Hepatocyte (in vitro differentiated cells): ENCODE results near the gene TCL1A. TPM values are rescaled to one million over a fixed set of nuclear protein-coding genes. Genes with fewer than 3 reads are reported as not detected.
A peak's percentile ranks its signal among the peaks of the same experiment; 100 is the strongest.

Experiments
- DNase-seq: peaks from one replicate; pipeline ENCODE4 v3.0.0-alpha.2; 2016; ENCODE audit warnings: low spot score
- H2AFZ ChIP-seq: fragments of 200-600 bp; sonication (generic); 2 replicates; pipeline ENCODE4 v1.6.0; 2016; ENCODE audit warnings: antibody characterized with exemption, mild to moderate bottlenecking
- H3K27ac ChIP-seq: fragments of 200-600 bp; sonication (generic); 2 replicates; pipeline ENCODE4 v1.5.1; 2016; ENCODE audit warnings: mild to moderate bottlenecking
- H3K27me3 ChIP-seq: fragments of 200-600 bp; sonication (generic); 2 replicates; pipeline ENCODE4 v1.6.1; 2016
- H3K36me3 ChIP-seq: fragments of 200-600 bp; sonication (generic); replicated peaks from 2 replicates; pipeline ENCODE4 v1.5.1; 2016; ENCODE audit warnings: low read depth; ENCODE audit not compliant: insufficient read depth
- H3K4me1 ChIP-seq: fragments of 200-600 bp; sonication (generic); 2 replicates; pipeline ENCODE4 v1.5.1; 2016; ENCODE audit warnings: mild to moderate bottlenecking, moderate library complexity; ENCODE audit not compliant: insufficient read depth
- H3K4me2 ChIP-seq: fragments of 200-600 bp; sonication (generic); 2 replicates; pipeline ENCODE4 v1.6.0; 2016
- H3K4me3 ChIP-seq: fragments of 200-600 bp; sonication (generic); 2 replicates; pipeline ENCODE4 v1.5.1; 2016; ENCODE audit warnings: mild to moderate bottlenecking
- H3K79me2 ChIP-seq: fragments of 200-600 bp; sonication (generic); 2 replicates; pipeline ENCODE4 v1.6.0; 2017; ENCODE audit warnings: mild to moderate bottlenecking
- H3K9me2 ChIP-seq: fragments of 200-600 bp; sonication (generic); replicated peaks from 2 replicates; pipeline ENCODE4 v1.6.0; 2017; ENCODE audit warnings: mild to moderate bottlenecking; ENCODE audit not compliant: insufficient read depth
- H3K9me3 ChIP-seq: fragments of 200-600 bp; sonication (generic); 2 replicates; pipeline ENCODE4 v1.5.1; 2016; ENCODE audit warnings: low read depth, mild to moderate bottlenecking
- H4K20me1 ChIP-seq: fragments of 200-600 bp; sonication (generic); 2 replicates; pipeline ENCODE4 v1.6.0; 2016; ENCODE audit warnings: mild to moderate bottlenecking; ENCODE audit not compliant: insufficient read depth, poor library complexity, severe bottlenecking
- EZH2 ChIP-seq: fragments of 200-600 bp; sonication (generic); IDR thresholded peaks from 2 replicates; pipeline ENCODE4 v1.6.1; 2016; ENCODE audit warnings: antibody characterized with exemption, mild to moderate bottlenecking, borderline replicate concordance
- EZH2phosphoT487 ChIP-seq: fragments of 200-600 bp; sonication (generic); IDR thresholded peaks from one replicate; pipeline ENCODE4 v1.6.1; 2018; ENCODE audit warnings: antibody characterized with exemption, mild to moderate bottlenecking, low read depth, moderate library complexity; ENCODE audit not compliant: unreplicated experiment, severe bottlenecking
- WGBS: methylation state at CpG from one replicate; pipeline ENCODE4 v1.1.6; 2016; ENCODE audit warnings: low lambda C conversion rate; ENCODE audit errors: missing lambda C conversion rate; 5-methylcytosine and 5-hydroxymethylcytosine counted together
- polyA plus RNA-seq: library from polyadenylated mRNA; unstranded; fragments of >200 nt; fragmentation: Nextera tagmentation; extraction: Ambion mirVana; gene quantifications from 2 replicates; pipeline ENCODE4 v1.2.1, GENCODE V29; 2016
- small RNA-seq: library from RNA; depleted of rRNA; stranded (forward); fragments of <200 nt; gene quantifications from one replicate; pipeline ENCODE3, GENCODE V24; 2014
- total RNA-seq: library from RNA; depleted of rRNA; stranded (reverse); fragments of >200 nt; gene quantifications from 2 replicates; pipeline ENCODE4 v1.2.3, GENCODE V29; 2014
- TF ChIP-seq, protein P1 (sequence below): fragments of 200-600 bp; sonication (generic); IDR thresholded peaks from 2 replicates; pipeline ENCODE4 v1.5.1; 2016; ENCODE audit warnings: antibody characterized with exemption, mild to moderate bottlenecking; ENCODE audit not compliant: poor library complexity

TCL1A gene
- total and polyA plus RNA-seq, 2 experiments from 2014 or later, result not detected

- H3K9me3 ChIP-seq, result no peaks in the 10 kb centered on the region
- no peak overlapping the region for H3K4me3 ChIP-seq
- no peak overlapping the region for H2AFZ ChIP-seq
- H3K4me1 ChIP-seq, result no peaks in the 10 kb centered on the region
- no peaks in the 10 kb centered on the region for H4K20me1 ChIP-seq
- H3K27me3 ChIP-seq, result peaks cover 55% of the 10 kb centered on the region
- H3K36me3 ChIP-seq, result no peaks in the 10 kb centered on the region
- H3K27ac ChIP-seq, result no peak overlapping the region
- no peaks in the 10 kb centered on the region for H3K9me2 ChIP-seq
- 35% methylated on average over 13 of the region's 13 CpGs for WGBS
- DNase-seq, result no peak
- peak overlapping the region; percentile 34 for H3K4me2 ChIP-seq
- no peaks in the 10 kb centered on the region for H3K79me2 ChIP-seq
- no peak for TF ChIP-seq EZH2phosphoT487
- TF ChIP-seq EZH2, result no peak
- TF ChIP-seq, protein P1, sequence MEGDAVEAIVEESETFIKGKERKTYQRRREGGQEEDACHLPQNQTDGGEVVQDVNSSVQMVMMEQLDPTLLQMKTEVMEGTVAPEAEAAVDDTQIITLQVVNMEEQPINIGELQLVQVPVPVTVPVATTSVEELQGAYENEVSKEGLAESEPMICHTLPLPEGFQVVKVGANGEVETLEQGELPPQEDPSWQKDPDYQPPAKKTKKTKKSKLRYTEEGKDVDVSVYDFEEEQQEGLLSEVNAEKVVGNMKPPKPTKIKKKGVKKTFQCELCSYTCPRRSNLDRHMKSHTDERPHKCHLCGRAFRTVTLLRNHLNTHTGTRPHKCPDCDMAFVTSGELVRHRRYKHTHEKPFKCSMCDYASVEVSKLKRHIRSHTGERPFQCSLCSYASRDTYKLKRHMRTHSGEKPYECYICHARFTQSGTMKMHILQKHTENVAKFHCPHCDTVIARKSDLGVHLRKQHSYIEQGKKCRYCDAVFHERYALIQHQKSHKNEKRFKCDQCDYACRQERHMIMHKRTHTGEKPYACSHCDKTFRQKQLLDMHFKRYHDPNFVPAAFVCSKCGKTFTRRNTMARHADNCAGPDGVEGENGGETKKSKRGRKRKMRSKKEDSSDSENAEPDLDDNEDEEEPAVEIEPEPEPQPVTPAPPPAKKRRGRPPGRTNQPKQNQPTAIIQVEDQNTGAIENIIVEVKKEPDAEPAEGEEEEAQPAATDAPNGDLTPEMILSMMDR, result no peak
Measured at GRCh38 chr14:95660651-95661515, 53.0 kb downstream of the TCL1A start.

GRCh38 chr14:95659990-95660385, 53.9 kb downstream of the TCL1A start:
- H3K27ac ChIP-seq, result no peak overlapping the region
- no peaks in the 10 kb centered on the region for H3K36me3 ChIP-seq
- peaks cover 58% of the 10 kb centered on the region for H3K27me3 ChIP-seq
- no peak for TF ChIP-seq EZH2phosphoT487
- TF ChIP-seq, protein P1, result no peak
- TF ChIP-seq EZH2, result no peak
- 41% methylated on average over 5 of the region's 5 CpGs for WGBS
- H3K79me2 ChIP-seq, result no peaks in the 10 kb centered on the region
- H3K4me1 ChIP-seq, result no peaks in the 10 kb centered on the region
- H3K4me3 ChIP-seq, result no peak overlapping the region
- no peaks in the 10 kb centered on the region for H3K9me3 ChIP-seq
- DNase-seq, result no peak
- no peak overlapping the region for H2AFZ ChIP-seq
- no peak overlapping the region for H3K4me2 ChIP-seq
- H4K20me1 ChIP-seq, result no peaks in the 10 kb centered on the region
- no peaks in the 10 kb centered on the region for H3K9me2 ChIP-seq

Small RNA genes within 50 kb of the gene (small RNA-seq; reads per million reads assigned to genes)
- gene RF02193, result not detected

Other genes with a start within 250 kb of the TCL1A start
- gene SYNE3, start 197.5 kb downstream of the TCL1A start, total RNA-seq, result 2.0 and 2.4 TPM in 2 replicates
- 0.16 and 1.3 TPM in 2 replicates for gene SYNE3, start 197.5 kb downstream of the TCL1A start, polyA plus RNA-seq
- 50.0 and 63.5 TPM in 2 replicates for gene GLRX5, start 179.1 kb downstream of the TCL1A start, total RNA-seq
- 94.5 and 105 TPM in 2 replicates for gene GLRX5, start 179.1 kb downstream of the TCL1A start, polyA plus RNA-seq
- gene TCL1B, start 27.7 kb downstream of the TCL1A start, total RNA-seq, result 0.50 TPM in 1 of 2 replicates, not detected in the other
- gene TCL1B, start 27.7 kb downstream of the TCL1A start, polyA plus RNA-seq, result not detected in 2 replicates
- gene TUNAR, start 162.7 kb upstream of the TCL1A start, total RNA-seq, result 0.13 TPM in 1 of 2 replicates, not detected in the other
- gene TUNAR, start 162.7 kb upstream of the TCL1A start, polyA plus RNA-seq, result not detected in 2 replicates